HG03103 (cell line): Measurements from ENCODE around the gene TRMT2A.

Source experiments
- ATAC-seq: cut with Tn5 transposase; IDR thresholded peaks from one replicate; pipeline ENCODE4 v1.9.1; 2021; ENCODE audit warnings: low read depth; ENCODE audit not compliant: unreplicated experiment

TRMT2A gene

DNA sequence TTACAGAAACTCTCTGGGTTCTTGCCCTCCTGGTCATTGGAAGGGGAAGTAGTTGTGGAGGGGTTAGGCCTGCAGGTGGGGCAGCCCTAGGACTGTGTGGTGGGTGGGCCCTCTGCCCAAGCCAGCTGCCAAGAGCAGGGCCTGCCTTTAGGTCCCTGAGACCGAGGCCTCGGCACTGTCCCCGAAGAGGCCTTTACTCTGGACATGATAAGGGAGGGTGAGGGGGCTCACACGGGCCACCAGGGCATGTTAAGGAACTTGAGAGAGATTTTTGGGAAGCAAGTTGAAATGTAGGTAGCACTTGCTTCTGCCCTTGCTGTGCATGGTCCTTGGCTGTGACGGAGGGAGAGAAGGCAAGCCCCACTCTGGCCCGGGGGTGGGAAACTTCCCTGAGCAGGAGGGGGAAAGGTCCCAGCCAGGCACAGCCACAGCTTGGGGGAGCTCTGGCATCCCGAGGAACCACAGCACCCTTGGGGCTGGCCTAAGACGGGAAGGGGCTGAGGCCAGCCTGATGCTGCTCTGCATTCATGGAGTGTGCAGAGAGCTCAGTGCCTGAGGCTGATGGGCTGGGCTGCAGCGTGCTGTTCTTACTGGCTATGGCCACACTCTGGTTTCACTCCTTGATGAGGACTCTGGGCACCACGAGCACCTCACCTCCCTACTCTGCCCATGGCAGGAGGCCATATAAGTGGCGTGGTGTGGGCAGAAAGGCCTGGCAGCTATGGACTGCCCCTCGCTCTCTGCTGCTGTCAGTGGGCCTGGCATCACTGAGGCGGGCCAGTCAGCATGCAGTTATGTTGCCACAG, 8.9 kb downstream of the TRMT2A start:
- no peak for ATAC-seq

GRCh38 chr22:20107471-20107901, 9.5 kb downstream of the TRMT2A start:
- no peak for ATAC-seq

- no peak for ATAC-seq
These were observed 10.2 kb downstream of the TRMT2A start for GRCh38 chr22:20106849-20107237.

- ATAC-seq: no peak
These were observed 10.7 kb downstream of the TRMT2A start for GRCh38 chr22:20106205-20106848.

DNA sequence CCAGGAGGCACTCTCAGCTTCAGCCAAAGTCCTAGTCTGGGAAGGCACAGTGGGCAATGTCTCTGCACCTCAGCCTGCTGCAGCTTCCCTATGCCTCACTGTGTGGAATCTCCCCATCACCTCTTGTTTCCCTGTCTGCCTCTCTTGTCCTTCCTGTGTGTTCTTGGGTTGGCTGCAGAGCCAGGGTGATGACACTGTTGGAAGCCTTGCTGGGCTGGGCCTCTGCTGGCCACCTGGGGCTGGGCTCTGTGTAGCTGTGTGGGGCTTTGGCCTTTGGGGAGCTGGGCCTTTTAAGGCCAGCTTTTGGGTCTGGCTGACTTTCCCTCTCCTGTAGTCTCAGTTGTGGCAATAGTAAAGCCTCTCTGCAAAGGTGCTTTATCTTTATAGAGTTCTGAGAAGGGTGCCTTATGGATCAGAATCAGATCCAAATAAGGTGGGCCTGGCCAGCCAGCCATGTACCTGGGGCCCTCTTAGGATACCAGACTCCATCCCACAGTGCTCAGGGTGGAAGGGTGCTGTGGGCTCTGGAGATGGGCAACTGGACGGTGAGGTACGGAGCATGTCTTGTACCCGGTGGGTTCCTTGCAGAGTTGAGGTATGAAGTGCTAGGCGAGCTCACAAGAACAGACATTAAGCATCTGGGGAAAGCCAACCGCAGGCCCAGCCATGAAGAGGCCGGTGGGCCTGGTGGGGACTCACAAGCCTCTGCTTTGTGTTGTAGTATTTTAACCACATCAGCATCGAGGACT, 11.4 kb downstream of the TRMT2A start:
- ATAC-seq: no peak

- no peak for ATAC-seq
These were observed 14.7 kb downstream of the TRMT2A start for GRCh38 chr22:20102203-20102780.

DNA sequence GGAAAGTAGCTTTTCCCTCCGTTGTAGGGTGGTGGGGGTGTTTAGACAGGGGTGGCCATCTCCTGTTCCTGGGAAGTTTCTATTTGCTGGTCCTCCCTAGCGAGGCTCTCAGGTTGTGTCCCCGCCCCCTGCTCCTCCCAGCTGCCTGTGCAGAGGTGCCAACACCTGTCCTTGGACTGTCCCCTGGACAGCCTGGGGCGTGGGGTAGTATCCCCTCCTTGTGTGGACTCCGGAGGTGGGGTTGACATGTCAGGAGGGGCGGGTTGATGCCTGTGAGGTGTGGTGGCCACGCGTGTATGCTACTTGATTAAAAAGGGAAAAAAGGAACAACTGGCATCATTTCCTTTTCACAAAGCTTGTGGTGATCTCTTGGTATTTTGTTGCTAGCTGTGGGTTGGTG, 15.4 kb downstream of the TRMT2A start:
- ATAC-seq: no peak

GRCh38 chr22:20099099-20099711, 17.8 kb downstream of the TRMT2A start:
- no peak for ATAC-seq

GRCh38 chr22:20096574-20097420, 20.2 kb downstream of the TRMT2A start:
- ATAC-seq: no peak

GRCh38 chr22:20095521-20095920, 21.5 kb downstream of the TRMT2A start:
- ATAC-seq: no peak

GRCh38 chr22:20094197-20094807, 22.7 kb downstream of the TRMT2A start:
- ATAC-seq: no peak

- no peak for ATAC-seq
These were observed 23.4 kb downstream of the TRMT2A start for GRCh38 chr22:20093418-20094196.

DNA sequence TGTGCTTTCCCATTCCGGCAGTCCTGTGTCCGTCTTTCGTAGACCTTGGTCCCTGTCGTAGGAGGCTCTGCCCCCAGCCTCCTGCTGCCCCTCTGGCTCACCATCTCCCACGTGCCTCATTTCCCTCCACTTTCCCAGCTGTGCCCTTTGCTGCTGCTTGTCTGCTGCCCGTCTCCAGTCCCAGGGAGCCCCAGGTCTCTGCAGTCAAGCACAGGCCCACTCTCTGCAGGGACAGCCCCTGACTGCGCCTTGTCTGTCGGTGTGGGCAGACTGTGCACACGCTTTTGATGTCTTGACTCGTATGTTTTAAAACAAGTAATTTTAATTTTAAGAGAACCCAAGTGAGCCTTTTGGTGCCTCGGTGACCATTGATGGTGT, 24.6 kb downstream of the TRMT2A start:
- no peak for ATAC-seq

GRCh38 chr22:20091690-20092476, 25.1 kb downstream of the TRMT2A start:
- no peak for ATAC-seq

- ATAC-seq: no peak
These were observed 26.2 kb downstream of the TRMT2A start for GRCh38 chr22:20090730-20091240.

DNA sequence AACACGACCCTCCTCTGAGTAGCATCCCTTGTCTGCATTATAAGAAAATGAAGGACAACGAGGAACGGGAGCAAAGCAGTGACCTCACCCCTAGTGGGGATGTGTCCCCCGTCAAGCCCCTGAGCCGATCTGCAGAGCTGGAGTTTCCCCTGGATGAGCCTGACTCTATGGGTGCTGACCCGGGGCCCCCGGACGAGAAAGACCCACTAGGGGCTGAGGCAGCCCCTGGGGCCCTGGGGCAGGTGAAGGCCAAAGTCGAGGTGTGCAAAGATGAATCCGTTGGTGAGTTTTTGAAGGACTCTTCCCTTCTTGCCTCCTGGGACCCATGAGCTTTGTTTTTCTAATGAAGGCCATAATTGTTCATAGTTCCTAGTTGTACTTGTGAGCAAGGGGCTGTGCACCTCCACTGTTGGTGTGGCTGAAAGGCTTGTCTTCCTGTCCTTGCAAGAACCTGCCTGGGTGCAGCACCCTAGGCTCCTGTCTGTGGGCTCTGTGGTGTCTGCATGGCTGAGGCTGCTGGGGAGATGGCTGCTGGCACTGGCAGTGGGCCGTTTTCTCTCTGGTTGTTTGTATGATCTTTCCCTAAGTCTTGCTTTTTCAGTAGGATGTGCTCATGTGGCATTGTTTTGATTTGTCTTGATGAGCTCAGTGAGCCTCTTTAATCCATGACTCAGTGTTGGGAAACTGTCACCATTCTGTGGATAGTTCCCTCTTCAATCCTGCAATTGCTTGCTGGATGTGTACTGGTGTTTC, 26.9 kb downstream of the TRMT2A start:
- ATAC-seq: no peak
